ENCODE data around the gene CCDC88C.
A peak's percentile ranks its signal among the peaks of the same experiment; 100 is the strongest.

CCDC88C gene

GRCh38 chr14:91402771-91403600 is 14.6 kb downstream of the CCDC88C start:
- no peak overlapping the region for H3K4me3 ChIP-seq (replicated peaks in 1 of 2; ENCODE audit: low read depth in 2 of 2, low read length in 2 of 2)
- no peak for TF ChIP-seq CTCF (IDR thresholded peaks at IDR 0.05; ENCODE audit: low read depth, low read length)
- peak in 1 of 2 donors; percentile 63 for DNase-seq (ENCODE audit: low read depth in 2 of 2)

GRCh38 chr14:91402348-91402747 is 15.3 kb downstream of the CCDC88C start:
- no peak for DNase-seq (ENCODE audit: low read depth in 2 of 2)
- TF ChIP-seq CTCF (IDR thresholded peaks at IDR 0.05; ENCODE audit: low read depth, low read length) = no peak
- no peak overlapping the region for H3K4me3 ChIP-seq (replicated peaks in 1 of 2; ENCODE audit: low read depth in 2 of 2, low read length in 2 of 2)

GRCh38 chr14:91401751-91402150 is 15.9 kb downstream of the CCDC88C start:
- TF ChIP-seq CTCF (IDR thresholded peaks at IDR 0.05; ENCODE audit: low read depth, low read length) = no peak
- no peak for DNase-seq (ENCODE audit: low read depth in 2 of 2)
- no peak overlapping the region for H3K4me3 ChIP-seq (replicated peaks in 1 of 2; ENCODE audit: low read depth in 2 of 2, low read length in 2 of 2)

- no peak overlapping the region for H3K4me3 ChIP-seq (replicated peaks in 1 of 2; ENCODE audit: low read depth in 2 of 2, low read length in 2 of 2)
Observed at GRCh38 chr14:91400696-91401095, 16.9 kb downstream of the CCDC88C start.

GRCh38 chr14:91399868-91400640 is 17.6 kb downstream of the CCDC88C start:
- no peak overlapping the region for H3K4me3 ChIP-seq (replicated peaks in 1 of 2; ENCODE audit: low read depth in 2 of 2, low read length in 2 of 2)
- no peak for TF ChIP-seq CTCF (IDR thresholded peaks at IDR 0.05; ENCODE audit: low read depth, low read length)
- no peak for DNase-seq (ENCODE audit: low read depth in 2 of 2)

More at GRCh38 chr14:91400696-91401095, 16.9 kb downstream of the CCDC88C start:
- no peak for TF ChIP-seq CTCF (IDR thresholded peaks at IDR 0.05; ENCODE audit: low read depth, low read length)
- peak; percentile 32 to 52 for DNase-seq (ENCODE audit: low read depth in 2 of 2)

GRCh38 chr14:91398707-91399106 is 18.9 kb downstream of the CCDC88C start:
- TF ChIP-seq CTCF (IDR thresholded peaks at IDR 0.05; ENCODE audit: low read depth, low read length) = no peak
- DNase-seq (ENCODE audit: low read depth in 2 of 2) = no peak

More at GRCh38 chr14:91398707-91399106, 18.9 kb downstream of the CCDC88C start:
- no peak overlapping the region for H3K4me3 ChIP-seq (replicated peaks in 1 of 2; ENCODE audit: low read depth in 2 of 2, low read length in 2 of 2)

Data from cardiac fibroblast (primary cell).